ENCODE measurements around the gene ADPRHL1. TPM values are rescaled to one million over a fixed set of nuclear protein-coding genes. Genes with fewer than 3 reads are reported as not detected.

The ADPRHL1 gene
- under 1 TPM; 0.57 to 0.65 TPM for total RNA-seq

- ChIA-PET CTCF (interaction anchor here (0.6 kb wide), 1 partner anchor 38 kb away, joined by 4 read pairs; the partner anchor contains the start of gene DCUN1D2), POLR2A (no interaction called here)
Measured at GRCh38 chr13:113452942-113453901, at the start of gene ADPRHL1. TSS of gene ADPRHL1 (minus strand) at chr13:113453488. CDS start at chr13:113453437, 51 bp downstream.

- POLR2A ChIA-PET = no interaction called here
- CTCF ChIA-PET = no interaction called here
Measured at GRCh38 chr13:113502686-113503085, 49.4 kb upstream of the ADPRHL1 start.

DNA sequence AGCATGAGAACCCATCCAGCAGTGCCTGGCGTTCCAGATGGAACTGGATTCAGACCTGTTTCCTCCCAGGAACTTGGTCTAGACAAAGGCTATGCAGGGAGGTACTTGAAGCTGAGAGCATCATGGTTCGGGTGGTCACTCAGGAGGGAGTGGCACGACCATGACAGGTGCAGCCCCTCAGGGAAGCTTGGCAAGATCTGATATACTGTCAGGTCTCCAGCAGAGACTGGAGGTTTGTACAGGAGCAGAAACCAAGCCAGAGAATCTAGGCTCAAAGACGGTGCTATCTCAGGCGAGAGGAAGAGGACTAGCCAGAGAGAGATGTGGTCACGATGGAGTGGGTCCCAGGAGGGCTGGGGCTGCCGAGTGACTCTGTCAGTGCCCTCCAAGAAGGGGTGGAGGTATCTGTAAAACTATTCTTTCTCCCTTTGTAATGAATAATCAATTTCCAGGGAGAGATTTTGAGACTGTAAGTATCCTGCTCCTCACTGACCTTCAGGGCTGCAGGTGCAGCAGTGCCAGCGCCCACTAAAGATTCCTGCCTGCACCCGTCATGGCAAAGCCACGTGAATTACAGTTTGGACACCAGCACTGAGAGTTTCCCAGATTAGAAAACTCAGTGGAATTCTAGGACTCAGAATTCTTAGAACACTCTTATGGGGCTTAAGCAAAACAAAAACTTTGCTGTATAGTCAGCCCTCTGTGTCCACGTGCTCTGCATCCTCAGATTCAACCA is 47.4 kb upstream of the ADPRHL1 start:
- CTCF ChIA-PET = no interaction called here
- POLR2A ChIA-PET = no interaction called here

- ChIA-PET CTCF (no interaction called here), POLR2A (no interaction called here)
Measured at GRCh38 chr13:113499936-113500335, 46.6 kb upstream of the ADPRHL1 start.

GRCh38 chr13:113498905-113499304 is 45.6 kb upstream of the ADPRHL1 start:
- POLR2A ChIA-PET = no interaction called here
- CTCF ChIA-PET = no interaction called here

DNA sequence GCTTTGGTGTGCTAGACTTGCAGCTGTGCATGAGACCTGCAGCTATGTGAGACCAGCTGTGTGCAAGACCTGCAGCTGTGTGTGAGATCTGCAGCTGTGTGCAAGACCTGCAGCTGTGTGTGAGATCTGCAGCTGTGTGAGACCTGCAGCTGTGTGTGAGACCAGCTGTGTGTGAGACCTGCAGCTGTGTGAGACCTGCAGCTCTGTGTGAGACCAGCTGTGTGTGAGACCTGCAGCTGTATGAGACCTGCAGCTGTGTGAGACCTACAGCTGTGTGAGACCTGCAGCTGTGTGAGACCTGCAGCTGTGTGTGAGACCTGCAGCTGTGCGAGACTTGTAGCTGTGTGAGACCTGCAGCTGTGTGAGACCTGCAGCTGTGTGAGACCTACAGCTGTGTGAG is 43.9 kb upstream of the ADPRHL1 start:
- CTCF ChIA-PET = no interaction called here
- POLR2A ChIA-PET = no interaction called here

GRCh38 chr13:113495494-113496210 is 42.4 kb upstream of the ADPRHL1 start:
- ChIA-PET CTCF (no interaction called here), POLR2A (no interaction called here)

- POLR2A ChIA-PET = no interaction called here
Measured at GRCh38 chr13:113493315-113493951, 40.1 kb upstream of the ADPRHL1 start.

DNA sequence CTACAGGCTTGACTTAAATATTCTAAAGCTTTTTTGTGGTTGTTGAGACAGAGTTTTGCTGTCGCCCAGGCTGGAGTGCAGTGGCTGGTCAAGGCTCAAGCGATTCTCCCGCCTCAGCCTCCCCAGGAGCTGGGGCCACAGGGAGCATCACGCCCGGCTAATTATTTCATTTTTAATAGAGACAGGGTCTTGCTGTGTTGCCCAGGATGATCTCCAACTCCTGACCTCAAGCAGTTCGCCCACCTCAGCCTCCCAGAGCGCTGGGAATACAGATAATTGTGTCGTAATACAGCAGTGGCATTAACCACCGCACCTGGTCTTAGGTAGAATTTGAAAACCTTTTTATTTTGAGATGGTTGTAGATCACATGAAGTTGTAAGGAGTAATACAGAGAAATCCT is 38.7 kb upstream of the ADPRHL1 start:
- CTCF ChIA-PET = no interaction called here

More at GRCh38 chr13:113493315-113493951, 40.1 kb upstream of the ADPRHL1 start:
- CTCF ChIA-PET = no interaction called here

GRCh38 chr13:113491418-113491883 is 38.2 kb upstream of the ADPRHL1 start:
- ChIA-PET CTCF (no interaction called here), POLR2A (no interaction called here)

More for the DNA sequence above, 38.7 kb upstream of the ADPRHL1 start:
- POLR2A ChIA-PET = no interaction called here

DNA sequence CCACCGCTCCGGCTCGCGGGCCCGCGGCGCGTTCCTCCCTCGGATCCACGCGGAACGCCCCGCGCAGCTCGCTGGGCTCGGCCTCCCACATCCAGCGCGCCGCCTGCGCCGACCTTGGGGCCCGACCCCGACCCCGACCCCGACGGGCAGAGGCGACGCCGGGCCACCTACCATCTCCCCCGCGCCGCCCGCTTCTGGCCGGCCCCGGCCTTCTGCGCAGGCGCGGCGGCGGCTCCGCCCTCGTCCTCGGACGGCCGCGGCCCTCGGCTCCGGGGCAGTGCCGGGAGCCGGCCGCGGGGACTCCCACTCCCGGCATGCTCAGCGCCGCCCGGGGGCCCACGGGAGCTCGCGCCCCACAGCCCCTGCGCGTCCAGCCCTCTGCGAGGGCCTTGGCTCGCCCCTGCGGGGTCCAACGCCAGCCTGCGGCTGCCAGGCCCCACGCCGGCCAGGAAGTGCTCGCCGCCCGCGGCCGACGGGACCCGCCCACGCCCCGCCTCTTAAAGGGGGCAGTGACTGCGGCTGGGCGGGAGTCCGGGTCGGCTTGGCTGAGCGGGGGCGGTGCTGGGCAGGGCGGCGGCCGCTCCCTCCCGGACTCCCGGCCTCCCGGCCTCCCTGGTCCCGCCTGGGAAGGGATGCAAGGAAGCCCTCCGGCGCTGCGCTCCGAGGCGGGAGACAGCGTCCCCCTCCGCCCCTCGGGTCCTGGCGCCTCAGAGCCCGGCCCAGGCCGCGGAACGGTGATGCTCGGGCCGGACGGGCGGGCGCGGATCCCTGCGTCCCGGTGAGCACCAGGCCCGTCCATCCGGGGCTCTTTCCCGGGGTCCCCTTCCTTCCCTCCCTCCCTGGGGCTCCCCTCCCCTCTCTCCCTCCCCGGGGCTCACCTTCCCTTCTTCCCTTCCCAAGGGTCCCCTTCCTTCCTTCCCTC is 37.5 kb upstream of the ADPRHL1 start, which contains the start of gene DCUN1D2:
Gene DCUN1D2 (minus strand): TSS at position 216 of the 922 bp plus-strand sequence. CDS start 42 bp downstream, at position 174.
- POLR2A ChIA-PET = no interaction called here
- CTCF ChIA-PET = interaction anchor here (0.5 to 0.6 kb wide), 2 partner anchors 37 to 215 kb away, joined by 3 to 4 read pairs; partner anchors contain the start of gene ADPRHL1

- ChIA-PET POLR2A (no interaction called here), CTCF (interaction anchor here (0.5 kb wide), 1 partner anchor 214 kb away, joined by 3 read pairs; no protein-coding TSS in a partner anchor)
Measured at GRCh38 chr13:113489549-113490495, 36.5 kb upstream of the ADPRHL1 start.

GRCh38 chr13:113489171-113489548 is 35.9 kb upstream of the ADPRHL1 start:
- ChIA-PET POLR2A (no interaction called here), CTCF (no interaction called here)

GRCh38 chr13:113488283-113488682 is 35.0 kb upstream of the ADPRHL1 start:
- POLR2A ChIA-PET = no interaction called here
- CTCF ChIA-PET = no interaction called here

- POLR2A ChIA-PET = no interaction called here
- CTCF ChIA-PET = no interaction called here
Measured at GRCh38 chr13:113486698-113487097, 33.4 kb upstream of the ADPRHL1 start.

DNA sequence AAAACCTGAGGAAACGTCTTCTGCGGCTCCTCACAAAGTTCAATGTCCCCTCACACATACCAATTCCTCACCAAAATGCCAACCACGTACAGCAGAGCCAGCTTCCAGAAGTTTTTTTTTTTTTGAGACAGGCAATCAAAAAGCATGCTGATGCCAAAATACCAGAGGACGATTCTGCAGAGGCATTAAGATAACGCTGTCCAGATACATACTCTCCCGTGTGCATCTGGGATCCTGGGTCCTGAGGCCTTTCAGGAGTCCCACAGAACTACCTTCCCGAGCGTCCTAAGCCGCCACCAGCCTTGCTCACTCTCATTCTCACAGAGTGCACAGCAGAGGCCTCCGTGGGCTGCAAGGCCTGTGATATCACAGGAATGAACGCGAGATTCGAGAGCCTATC is 32.3 kb upstream of the ADPRHL1 start:
- POLR2A ChIA-PET = no interaction called here
- CTCF ChIA-PET = no interaction called here

GRCh38 chr13:113483504-113484293 is 30.4 kb upstream of the ADPRHL1 start:
- ChIA-PET CTCF (no interaction called here), POLR2A (no interaction called here)

Data from activated CD8-positive, alpha-beta memory T cell treated with anti-CD3 and anti-CD28 coated beads for 36 hours (primary cell).